HCT116 (cell line): ENCODE data around the gene COPS2.

Experiments used
- ZNF274 ChIP-seq: fragments of 200-500 bp; sonication (Bioruptor generic); IDR thresholded peaks from 2 replicates; pipeline ENCODE4 v1.6.1; 2014; ENCODE audit warnings: mild to moderate bottlenecking, low read depth, low read length, inconsistent platforms
- TF ChIP-seq, protein P1 (sequence below), 3 experiments: fragments of 200-600 bp in 1 of 3; sonication (generic) in 1 of 3; IDR thresholded peaks in 2 of 3; conservative IDR thresholded peaks in 1 of 3; 2 replicates each; pipeline ENCODE4 v1.5.1; 2012 to 2017; ENCODE audit warnings: low read depth in 2 of 3, low read length in 2 of 3, antibody characterized with exemption in 1 of 3, borderline replicate concordance in 1 of 3, control low read depth in 1 of 3, mild to moderate bottlenecking in 1 of 3, mixed read lengths in 1 of 3, mixed run types in 1 of 3, moderate library complexity in 1 of 3; ENCODE audit not compliant: insufficient read depth in 1 of 3

DNA sequence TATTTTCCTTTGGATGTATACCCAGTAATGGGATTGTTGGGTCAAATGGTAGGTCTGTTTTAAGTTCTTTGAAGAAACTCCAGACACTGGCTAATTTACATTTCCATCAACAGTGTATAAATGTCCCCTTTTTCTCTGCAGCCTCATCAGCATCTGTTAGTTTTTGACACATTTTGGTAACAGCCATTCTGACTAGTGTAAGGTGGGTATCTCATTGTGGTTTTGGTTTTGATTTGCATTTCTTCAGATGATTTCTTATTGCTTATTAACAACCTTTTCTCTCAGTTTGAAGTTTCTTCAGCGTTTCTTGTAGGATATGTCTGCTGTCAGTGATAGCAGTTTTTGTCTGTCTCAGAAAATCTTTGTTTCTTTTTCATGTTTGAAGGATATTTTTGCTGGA lies 30.1 kb upstream of the COPS2 start:
- TF ChIP-seq, protein P1, sequence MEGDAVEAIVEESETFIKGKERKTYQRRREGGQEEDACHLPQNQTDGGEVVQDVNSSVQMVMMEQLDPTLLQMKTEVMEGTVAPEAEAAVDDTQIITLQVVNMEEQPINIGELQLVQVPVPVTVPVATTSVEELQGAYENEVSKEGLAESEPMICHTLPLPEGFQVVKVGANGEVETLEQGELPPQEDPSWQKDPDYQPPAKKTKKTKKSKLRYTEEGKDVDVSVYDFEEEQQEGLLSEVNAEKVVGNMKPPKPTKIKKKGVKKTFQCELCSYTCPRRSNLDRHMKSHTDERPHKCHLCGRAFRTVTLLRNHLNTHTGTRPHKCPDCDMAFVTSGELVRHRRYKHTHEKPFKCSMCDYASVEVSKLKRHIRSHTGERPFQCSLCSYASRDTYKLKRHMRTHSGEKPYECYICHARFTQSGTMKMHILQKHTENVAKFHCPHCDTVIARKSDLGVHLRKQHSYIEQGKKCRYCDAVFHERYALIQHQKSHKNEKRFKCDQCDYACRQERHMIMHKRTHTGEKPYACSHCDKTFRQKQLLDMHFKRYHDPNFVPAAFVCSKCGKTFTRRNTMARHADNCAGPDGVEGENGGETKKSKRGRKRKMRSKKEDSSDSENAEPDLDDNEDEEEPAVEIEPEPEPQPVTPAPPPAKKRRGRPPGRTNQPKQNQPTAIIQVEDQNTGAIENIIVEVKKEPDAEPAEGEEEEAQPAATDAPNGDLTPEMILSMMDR (IDR thresholded peaks at IDR 0.05 in 2 of 3, conservative IDR thresholded peaks at IDR 0.05 in 1 of 3; ENCODE audit: borderline replicate concordance in 1 of 3, insufficient read depth in 1 of 3, low read depth in 2 of 3, low read length in 2 of 3): no peak
- no peak for TF ChIP-seq ZNF274
